Kidney epithelial cell (primary cell): Measurements from ENCODE around the gene SLTM. TPM values are rescaled to one million over a fixed set of nuclear protein-coding genes. Genes with fewer than 3 reads are reported as not detected.
"Not testable (repeated sequence)": the region's sequence is repeated elsewhere in the genome, so short reads cannot be mapped to it uniquely, and the experiment has no call there.

ENCODE experiments used
- DNase-seq: peaks from one replicate; pipeline ENCODE4 v3.0.0-alpha.2; 2010; ENCODE audit warnings: low read depth
- H3K27me3 ChIP-seq: 2 replicates; pipeline ENCODE4 v1.6.0; 2011; ENCODE audit warnings: low read length; ENCODE audit not compliant: control insufficient read depth, insufficient read depth
- H3K36me3 ChIP-seq: 2 replicates; pipeline ENCODE4 v1.5.1; 2011; ENCODE audit warnings: low read length; ENCODE audit not compliant: control insufficient read depth, insufficient read depth
- H3K4me3 ChIP-seq: 2 replicates; pipeline ENCODE4 v1.5.1; 2011; ENCODE audit warnings: low read depth, mild to moderate bottlenecking, control low read depth, low read length
- CTCF ChIP-seq: IDR thresholded peaks from 2 replicates; pipeline ENCODE4 v1.5.1; 2011; ENCODE audit warnings: mild to moderate bottlenecking, moderate library complexity, low read length, control low read depth, inconsistent platforms; ENCODE audit not compliant: insufficient read depth, poor library complexity, severe bottlenecking
- total RNA-seq: library from RNA; depleted of rRNA; stranded (reverse); fragments of >200 nt; gene quantifications from 2 replicates; pipeline ENCODE4 v1.2.3, GENCODE V29; 2015

Gene SLTM
- total RNA-seq, 1 donor from 2014 or later: 60.2 TPM

DNA sequence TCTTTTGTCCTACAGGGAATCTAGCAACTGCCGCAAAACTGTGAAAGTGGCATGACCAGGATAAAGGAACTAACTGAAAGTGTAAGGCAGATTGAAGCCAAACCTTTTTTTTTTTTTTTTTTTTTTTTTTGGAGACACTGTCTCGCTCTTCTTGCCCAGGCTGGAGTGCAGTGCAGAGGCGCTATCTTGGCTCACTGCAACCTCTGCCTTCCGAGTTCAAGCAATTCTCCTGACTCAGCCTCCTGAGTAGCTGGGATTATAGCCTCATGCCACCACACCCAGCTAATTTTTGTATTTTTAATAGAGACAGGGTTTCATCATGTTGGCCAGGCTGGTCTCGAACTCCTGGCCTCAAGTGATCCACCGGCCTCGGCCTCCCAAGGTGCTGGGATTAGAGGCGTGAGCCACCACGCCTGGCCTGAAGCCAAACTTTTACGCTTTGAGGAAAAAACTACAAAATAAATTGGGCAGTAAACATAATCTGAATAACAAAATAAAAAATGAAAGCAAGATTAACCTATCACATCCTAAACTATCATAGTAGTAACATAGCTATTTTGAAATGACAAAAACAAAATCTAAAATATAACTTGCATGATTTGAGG is 9.7 kb downstream of the SLTM start:
- no peak for DNase-seq
- H3K36me3 ChIP-seq: no peaks in the 10 kb centered on the region
- no peak overlapping the region for H3K4me3 ChIP-seq
- H3K27me3 ChIP-seq: no peaks in the 10 kb centered on the region
- no peak for TF ChIP-seq CTCF

- no peak for DNase-seq
- Histone ChIP-seq H3K36me3 (no peaks in the 10 kb centered on the region), H3K4me3 (no peak overlapping the region), H3K27me3 (no peaks in the 10 kb centered on the region)
- TF ChIP-seq CTCF: no peak
Observed at GRCh38 chr15:58923284-58923683, 10.2 kb downstream of the SLTM start.

- no peak for TF ChIP-seq CTCF
- Histone ChIP-seq H3K36me3 (no peaks in the 10 kb centered on the region), H3K27me3 (no peaks in the 10 kb centered on the region), H3K4me3 (no peak overlapping the region)
- no peak for DNase-seq
Observed at GRCh38 chr15:58921267-58921790, 12.2 kb downstream of the SLTM start.

- H3K27me3 ChIP-seq, H3K36me3 ChIP-seq, H3K4me3 ChIP-seq, DNase-seq: not testable (repeated sequence)
Observed at GRCh38 chr15:58920447-58920846, 13.0 kb downstream of the SLTM start.

DNA sequence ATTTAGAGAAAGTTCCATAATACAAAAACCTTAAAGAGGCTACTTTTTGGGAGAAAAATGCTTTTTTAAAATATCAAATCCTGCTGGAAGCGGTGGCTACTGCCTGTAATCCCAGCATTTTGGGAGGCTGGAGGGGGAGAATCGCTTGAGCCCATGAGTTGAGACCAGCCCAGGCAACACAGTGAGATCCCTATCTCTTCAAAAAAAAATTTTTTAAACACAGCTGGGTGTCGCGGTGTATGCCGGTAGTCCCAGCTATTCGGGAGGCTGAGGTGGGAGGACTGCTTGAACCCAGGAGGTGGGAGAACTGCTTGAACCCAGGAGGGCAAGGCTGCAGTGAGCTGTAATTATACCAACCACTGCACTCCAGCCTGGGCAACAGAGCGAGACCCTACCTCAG is 14.2 kb downstream of the SLTM start:
- DNase-seq: no peak
- Histone ChIP-seq H3K36me3 (no peaks in the 10 kb centered on the region), H3K27me3 (no peaks in the 10 kb centered on the region), H3K4me3 (no peak overlapping the region)
- no peak for TF ChIP-seq CTCF

GRCh38 chr15:58918239-58918638 is 15.2 kb downstream of the SLTM start:
- H3K4me3 ChIP-seq: no peak overlapping the region
- peak; percentile 18 for DNase-seq

DNA sequence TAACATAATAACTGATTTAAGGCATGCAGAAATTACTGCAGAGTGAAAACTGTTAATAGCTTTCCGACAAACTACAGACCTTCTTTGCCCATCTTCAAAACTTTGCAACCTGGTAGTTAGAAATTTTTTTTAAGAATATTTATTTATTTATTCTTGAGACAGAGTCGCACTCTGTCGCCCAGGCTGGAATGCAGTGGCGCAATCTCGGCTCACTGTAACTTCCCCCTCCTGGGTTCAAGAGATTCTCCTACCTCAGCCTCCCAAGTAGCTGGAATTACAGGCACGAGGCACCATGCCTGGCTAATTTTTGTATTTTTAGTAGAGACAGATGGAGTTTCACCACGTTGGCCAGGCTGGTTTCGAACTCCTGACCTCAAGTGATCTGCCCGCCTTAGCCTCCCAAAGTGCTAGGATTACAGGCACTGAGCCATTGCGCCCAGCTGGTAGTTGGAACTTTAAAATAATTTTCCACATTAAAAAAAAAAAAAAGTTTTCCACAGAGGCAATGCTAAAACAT is 15.8 kb downstream of the SLTM start:
- H3K36me3 ChIP-seq, DNase-seq: not testable (repeated sequence)

More at GRCh38 chr15:58918239-58918638, 15.2 kb downstream of the SLTM start:
- TF ChIP-seq CTCF: no peak
- H3K27me3 ChIP-seq: no peaks in the 10 kb centered on the region
- H3K36me3 ChIP-seq: no peaks in the 10 kb centered on the region

More for the DNA sequence above, 15.8 kb downstream of the SLTM start:
- H3K27me3 ChIP-seq, H3K4me3 ChIP-seq: not testable (repeated sequence)
